Measurements from ENCODE around the gene MMP28.
A peak's percentile ranks its signal among the peaks of the same experiment; 100 is the strongest.

Gene MMP28

GRCh38 chr17:35778641-35779196, 16.7 kb downstream of the MMP28 start:
- Histone ChIP-seq H3K4me1 (peaks cover 0 to 58% (median 29%) of the 10 kb centered on the region in 4 donors), H3K4me3 (no peak overlapping the region), H3K36me3 (no peaks in the 10 kb centered on the region), H3K9me3 (no peaks in the 10 kb centered on the region), H3K27me3 (no peaks in the 10 kb centered on the region), H3K27ac (peak overlapping the region; percentile 21 to 40)
- intact Hi-C loops (cut with DNase I; ENCODE audit: low total_unique reads) = no loop called here
- DNase-seq = no peak
- TF ChIP-seq, protein P1, sequence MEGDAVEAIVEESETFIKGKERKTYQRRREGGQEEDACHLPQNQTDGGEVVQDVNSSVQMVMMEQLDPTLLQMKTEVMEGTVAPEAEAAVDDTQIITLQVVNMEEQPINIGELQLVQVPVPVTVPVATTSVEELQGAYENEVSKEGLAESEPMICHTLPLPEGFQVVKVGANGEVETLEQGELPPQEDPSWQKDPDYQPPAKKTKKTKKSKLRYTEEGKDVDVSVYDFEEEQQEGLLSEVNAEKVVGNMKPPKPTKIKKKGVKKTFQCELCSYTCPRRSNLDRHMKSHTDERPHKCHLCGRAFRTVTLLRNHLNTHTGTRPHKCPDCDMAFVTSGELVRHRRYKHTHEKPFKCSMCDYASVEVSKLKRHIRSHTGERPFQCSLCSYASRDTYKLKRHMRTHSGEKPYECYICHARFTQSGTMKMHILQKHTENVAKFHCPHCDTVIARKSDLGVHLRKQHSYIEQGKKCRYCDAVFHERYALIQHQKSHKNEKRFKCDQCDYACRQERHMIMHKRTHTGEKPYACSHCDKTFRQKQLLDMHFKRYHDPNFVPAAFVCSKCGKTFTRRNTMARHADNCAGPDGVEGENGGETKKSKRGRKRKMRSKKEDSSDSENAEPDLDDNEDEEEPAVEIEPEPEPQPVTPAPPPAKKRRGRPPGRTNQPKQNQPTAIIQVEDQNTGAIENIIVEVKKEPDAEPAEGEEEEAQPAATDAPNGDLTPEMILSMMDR (IDR thresholded peaks at IDR 0.05) = no peak

DNA sequence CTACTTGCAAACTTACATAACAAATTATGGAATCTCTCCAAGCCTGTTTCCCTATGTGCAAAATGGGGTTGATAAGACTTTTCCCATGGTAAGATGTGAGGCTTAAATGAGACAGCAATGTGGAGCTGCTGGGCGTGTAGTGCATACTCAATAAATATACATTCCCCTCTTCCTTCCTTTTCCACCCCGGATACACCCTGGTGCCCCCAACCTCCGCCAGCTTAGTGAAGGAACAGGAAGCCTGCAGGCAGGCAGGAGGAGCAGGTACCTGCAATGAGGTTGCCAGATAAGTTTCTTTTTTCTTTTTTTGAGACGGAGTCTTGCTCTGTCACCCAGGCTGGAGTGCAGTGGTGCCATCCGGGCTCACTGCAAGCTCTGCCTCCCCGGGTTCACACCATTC, 19.9 kb downstream of the MMP28 start:
- Histone ChIP-seq H3K27me3 (no peaks in the 10 kb centered on the region), H3K27ac (peak overlapping the region; percentile 84 to 89), H3K4me3 (peak overlapping the region; percentile 34 to 45), H3K36me3 (no peaks in the 10 kb centered on the region), H3K9me3 (no peaks in the 10 kb centered on the region), H3K4me1 (peaks cover 0 to 53% (median 28%) of the 10 kb centered on the region in 4 donors)
- intact Hi-C loops (cut with DNase I; ENCODE audit: low total_unique reads) = no loop called here
- TF ChIP-seq, protein P1 (IDR thresholded peaks at IDR 0.05) = no peak
- DNase-seq = no peak

DNA sequence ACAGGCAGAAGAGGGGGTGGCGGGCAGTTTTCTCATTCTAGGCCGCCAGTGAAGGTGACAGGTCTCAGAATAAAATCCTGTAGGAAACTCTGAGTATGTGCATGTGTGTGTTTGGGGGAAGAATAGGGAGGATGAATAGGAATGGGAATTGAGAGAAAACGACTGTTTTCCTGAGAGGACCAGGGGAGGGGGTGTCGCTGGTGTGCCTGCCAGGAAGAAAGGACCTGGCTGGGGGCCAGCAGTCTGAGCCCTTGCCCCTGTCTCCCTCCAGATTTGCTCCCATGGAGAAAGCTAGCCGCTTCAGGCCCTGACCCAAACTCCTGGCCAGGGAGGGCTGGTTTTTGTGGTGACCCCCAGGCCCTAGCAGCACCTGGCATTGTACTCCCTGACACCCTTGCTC, 20.4 kb downstream of the MMP28 start:
- Histone ChIP-seq H3K27me3 (no peaks in the 10 kb centered on the region), H3K4me3 (peak overlapping the region; percentile 34 to 45), H3K27ac (peak overlapping the region; percentile 84 to 89), H3K36me3 (no peaks in the 10 kb centered on the region), H3K9me3 (no peaks in the 10 kb centered on the region), H3K4me1 (peaks cover 0 to 53% (median 28%) of the 10 kb centered on the region in 4 donors)
- DNase-seq = no peak
- intact Hi-C loops (cut with DNase I; ENCODE audit: low total_unique reads) = no loop called here
- TF ChIP-seq, protein P1 (IDR thresholded peaks at IDR 0.05) = peak in 1 of 2 experiments; percentile 4

DNA sequence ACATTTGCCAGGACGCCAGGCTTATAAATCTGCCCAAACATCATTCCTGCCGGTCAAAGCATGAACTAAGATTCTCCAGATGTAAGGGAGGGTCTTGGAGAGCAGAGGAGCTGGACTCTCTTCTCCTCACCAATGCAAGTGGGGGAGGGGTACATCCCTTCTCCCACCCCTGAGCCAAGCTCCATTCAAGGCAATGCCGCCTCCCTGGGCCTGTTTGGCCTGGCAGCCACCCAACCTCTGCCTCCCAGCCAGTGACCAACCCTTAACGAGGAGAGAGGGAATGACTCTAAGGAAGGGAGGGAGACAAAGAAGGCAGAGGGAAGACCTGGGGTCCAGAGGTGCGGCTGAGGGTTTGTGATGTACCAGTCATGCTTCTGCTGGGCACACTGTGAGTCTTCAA, 20.9 kb downstream of the MMP28 start:
- no peaks in the 10 kb centered on the region for H3K9me3 ChIP-seq
- H3K36me3 ChIP-seq = no peaks in the 10 kb centered on the region
- intact Hi-C loops (cut with DNase I; ENCODE audit: low total_unique reads) = no loop called here
- peak; percentile 63 to 93 for DNase-seq
- H3K4me3 ChIP-seq = peak overlapping the region; percentile 34 to 45
- H3K4me1 ChIP-seq = peaks cover 0 to 53% (median 28%) of the 10 kb centered on the region in 4 donors
- peak overlapping the region; percentile 84 to 89 for H3K27ac ChIP-seq
- H3K27me3 ChIP-seq = no peaks in the 10 kb centered on the region
- TF ChIP-seq, protein P1 (IDR thresholded peaks at IDR 0.05) = no peak

DNA sequence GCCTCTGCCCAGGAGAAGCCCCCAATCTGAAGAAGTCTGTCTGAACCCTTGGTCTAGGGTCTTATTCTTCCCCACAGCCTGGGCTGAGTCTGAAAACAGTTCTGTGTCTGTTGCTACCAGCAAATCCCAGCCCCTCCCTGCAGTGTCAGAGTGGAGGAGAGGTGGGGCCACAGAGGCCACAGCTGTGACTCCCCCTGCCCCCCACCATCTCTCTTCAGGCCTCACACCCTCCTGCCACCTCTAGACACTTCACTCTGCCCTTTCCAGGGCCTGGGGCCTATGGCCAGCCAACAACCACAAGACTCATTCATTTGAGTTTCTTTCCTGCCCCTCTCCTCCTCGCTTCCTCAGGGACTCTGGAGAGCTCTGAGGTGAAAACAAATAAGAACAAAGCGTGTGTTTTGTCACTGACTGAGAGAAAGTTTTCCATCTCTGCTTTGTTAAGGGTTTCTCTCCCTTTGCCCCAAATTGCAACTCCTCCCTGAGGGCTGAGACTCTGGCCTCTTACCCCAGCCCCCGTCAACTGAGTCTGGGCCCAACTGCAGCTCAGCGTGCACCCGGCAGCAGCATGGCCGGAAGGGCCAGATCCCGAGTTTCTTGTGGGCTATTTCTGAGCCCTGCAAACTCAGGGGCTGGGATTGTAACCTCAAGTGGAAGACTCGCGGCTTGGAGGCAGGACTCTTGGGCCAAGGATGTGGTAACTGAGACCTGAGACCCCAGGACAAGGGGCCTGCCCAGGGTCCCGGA, 21.6 kb downstream of the MMP28 start:
- Histone ChIP-seq H3K9me3 (no peaks in the 10 kb centered on the region), H3K27me3 (no peaks in the 10 kb centered on the region)

More for the DNA sequence above, 21.6 kb downstream of the MMP28 start:
- Histone ChIP-seq H3K4me1 (peaks cover 0 to 53% (median 28%) of the 10 kb centered on the region in 4 donors), H3K36me3 (no peaks in the 10 kb centered on the region), H3K27ac (peak overlapping the region; percentile 84 to 89), H3K4me3 (no peak overlapping the region)
- intact Hi-C loops (cut with DNase I; ENCODE audit: low total_unique reads) = no loop called here
- TF ChIP-seq, protein P1 (IDR thresholded peaks at IDR 0.05) = no peak
- no peak for DNase-seq

Measured in tibial artery (tissue), 4 donors.